NK-92 (cell line): Measurements from ENCODE around the gene WWTR1.

Experiments used
- DNase-seq: peaks from one replicate; lab custom pipeline; 2025; ENCODE audit not compliant: unreplicated experiment; lab: John Stamatoyannopoulos, UW

The WWTR1 gene

GRCh38 chr3:149474250-149474817 lies 183.5 kb downstream of the WWTR1 start, which contains the start of gene TM4SF4:
Gene TM4SF4, plus strand, starts transcription at chr3:149474697. Its CDS starts 181 bp downstream, at chr3:149474878.
- no peak for DNase-seq

GRCh38 chr3:149473357-149474249 lies 184.2 kb downstream of the WWTR1 start:
- DNase-seq: no peak

DNA sequence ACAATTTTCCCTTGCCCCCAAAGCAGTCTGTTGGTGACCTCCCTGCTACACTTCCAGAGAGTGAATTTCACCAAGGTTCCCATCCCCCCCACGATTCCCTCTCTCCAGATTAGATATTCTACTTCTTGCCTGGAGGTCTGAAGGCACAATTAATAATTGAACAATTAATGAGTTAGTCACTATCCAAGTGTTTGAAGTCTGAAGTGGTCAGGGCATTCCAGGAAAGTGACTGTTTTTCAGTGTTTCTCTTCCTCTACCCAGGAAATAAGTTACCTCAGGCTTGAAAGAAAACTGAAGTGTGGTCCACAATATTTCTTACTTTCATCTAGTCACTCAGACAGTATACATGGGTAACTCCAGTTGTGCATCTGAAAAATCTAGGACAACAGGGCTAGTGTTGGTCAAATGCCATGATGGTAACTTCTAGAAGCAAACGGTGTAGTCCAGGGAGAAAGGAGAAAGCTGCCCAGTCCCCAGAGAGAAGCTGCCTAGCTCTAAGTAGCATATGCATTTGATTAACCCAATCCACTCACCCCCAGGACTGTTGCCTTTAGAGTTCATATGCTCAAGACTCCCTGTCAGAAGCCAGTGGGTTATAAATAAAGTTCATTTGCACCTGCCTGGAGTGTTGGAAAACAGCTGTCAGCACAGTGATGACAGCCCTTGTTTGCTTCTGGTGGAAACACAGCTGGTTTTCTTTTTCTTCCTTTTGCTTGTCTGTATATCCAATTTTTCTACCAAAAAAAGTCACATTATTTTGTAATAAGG lies 185.6 kb downstream of the WWTR1 start:
- DNase-seq: no peak

DNA sequence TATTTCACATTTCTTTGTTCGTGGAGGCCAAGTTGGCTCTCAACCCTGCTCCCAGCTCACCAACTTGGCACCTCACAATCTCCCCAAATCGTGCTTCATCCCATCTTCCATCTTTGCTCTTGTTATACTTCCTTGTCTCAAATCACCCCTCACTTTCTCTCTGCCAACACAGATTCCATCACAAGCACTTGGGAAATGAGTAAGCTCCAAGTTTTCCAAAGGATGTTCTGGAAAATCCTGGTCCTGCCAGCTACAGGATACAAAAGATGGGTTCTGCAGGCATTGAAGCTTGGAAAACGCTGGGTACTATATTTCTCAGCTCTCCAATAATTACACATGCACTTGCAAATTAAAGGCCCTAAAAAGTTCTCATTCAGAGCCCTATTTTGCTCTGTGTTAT lies 187.4 kb downstream of the WWTR1 start:
- DNase-seq: no peak

- DNase-seq: no peak
Observed at GRCh38 chr3:149468504-149469212, 189.2 kb downstream of the WWTR1 start.
